CD4-positive, alpha-beta T cell treated with Interleukin-15 for 4 hours (primary cell): Measurements from ENCODE around the gene MAPKAP1.

Experiments
- DNase-seq: peaks from one replicate; pipeline ENCODE4 v3.0.0-alpha.2; 2020; ENCODE audit warnings: low spot score

The MAPKAP1 gene

GRCh38 chr9:125455132-125455531 is 251.9 kb downstream of the MAPKAP1 start:
- no peak for DNase-seq

GRCh38 chr9:125447202-125447802 is 259.7 kb downstream of the MAPKAP1 start:
- DNase-seq: no peak

GRCh38 chr9:125446561-125447094 is 260.4 kb downstream of the MAPKAP1 start:
- no peak for DNase-seq

- DNase-seq: no peak
Measured at GRCh38 chr9:125444956-125445506, 262.0 kb downstream of the MAPKAP1 start.

GRCh38 chr9:125444166-125444565 is 262.8 kb downstream of the MAPKAP1 start:
- DNase-seq: no peak

DNA sequence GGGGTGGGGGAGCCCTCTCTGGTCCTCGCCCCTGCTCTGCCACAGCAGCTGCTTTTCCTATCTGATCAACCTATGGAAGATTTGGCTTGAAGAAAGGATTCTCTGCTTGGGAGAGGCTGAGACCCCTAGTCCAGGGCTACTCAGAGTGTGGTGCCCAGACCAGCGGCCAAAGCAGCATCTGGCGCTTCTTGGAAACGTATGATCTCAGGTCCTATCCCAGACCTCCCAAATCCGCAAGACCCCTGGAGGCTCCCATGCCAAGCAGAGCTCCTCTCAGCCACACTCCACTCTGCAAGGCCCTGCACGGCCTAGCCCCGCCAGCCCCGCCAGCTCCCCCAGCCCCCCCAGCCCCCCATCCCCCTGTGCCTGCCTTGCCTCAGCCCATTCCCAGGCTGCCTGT is 263.6 kb downstream of the MAPKAP1 start:
- no peak for DNase-seq

- no peak for DNase-seq
Measured at GRCh38 chr9:125442452-125442851, 264.6 kb downstream of the MAPKAP1 start.

- no peak for DNase-seq
Measured at GRCh38 chr9:125440411-125440810, 266.6 kb downstream of the MAPKAP1 start.

- no peak for DNase-seq
Measured at GRCh38 chr9:125439434-125440272, 267.4 kb downstream of the MAPKAP1 start.

DNA sequence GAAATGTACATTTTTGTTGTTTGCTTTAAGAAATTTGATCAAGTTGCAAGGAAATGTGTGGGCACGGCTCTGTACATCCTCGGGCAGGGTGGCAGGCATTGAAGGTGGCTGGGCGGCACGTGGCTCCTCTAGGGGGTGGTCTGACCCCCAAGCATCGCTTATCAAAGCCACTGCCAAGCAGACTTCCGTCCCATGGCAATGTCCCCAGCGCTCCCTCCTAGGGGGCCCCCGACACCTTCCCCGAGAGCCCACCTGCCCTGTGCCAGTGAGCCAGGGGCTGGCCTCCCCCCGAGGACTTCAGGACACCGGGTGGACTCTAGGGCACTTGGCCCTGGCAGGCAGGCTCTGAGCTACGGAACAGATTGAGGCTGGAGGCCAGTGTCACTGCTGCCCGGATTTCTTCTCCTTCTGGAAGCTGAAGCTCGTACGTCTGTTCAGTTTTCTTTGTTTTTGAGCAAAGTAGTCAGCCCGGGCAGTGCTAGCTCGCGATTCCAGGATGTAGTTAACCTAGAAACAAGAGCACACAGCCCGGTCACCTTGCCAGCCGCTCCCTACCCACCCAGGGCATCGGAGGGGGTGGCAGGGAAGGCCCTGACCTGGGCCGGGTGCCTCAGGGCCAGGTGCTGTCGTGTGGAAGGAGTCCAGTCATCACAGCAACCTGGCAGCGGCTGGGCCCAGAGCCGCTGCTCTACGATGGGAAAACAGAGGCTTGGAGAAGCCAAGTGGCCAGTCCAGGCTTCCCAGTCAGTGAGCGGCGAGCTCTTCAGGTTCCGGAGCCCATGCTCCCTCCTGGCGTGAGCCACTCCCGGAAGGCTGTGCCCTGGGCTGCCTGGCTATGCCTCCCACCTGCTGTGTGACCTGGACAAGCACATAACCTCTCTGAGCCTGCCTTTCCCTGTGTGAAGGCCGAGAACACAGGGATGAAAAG is 268.2 kb downstream of the MAPKAP1 start:
- DNase-seq: no peak

DNA sequence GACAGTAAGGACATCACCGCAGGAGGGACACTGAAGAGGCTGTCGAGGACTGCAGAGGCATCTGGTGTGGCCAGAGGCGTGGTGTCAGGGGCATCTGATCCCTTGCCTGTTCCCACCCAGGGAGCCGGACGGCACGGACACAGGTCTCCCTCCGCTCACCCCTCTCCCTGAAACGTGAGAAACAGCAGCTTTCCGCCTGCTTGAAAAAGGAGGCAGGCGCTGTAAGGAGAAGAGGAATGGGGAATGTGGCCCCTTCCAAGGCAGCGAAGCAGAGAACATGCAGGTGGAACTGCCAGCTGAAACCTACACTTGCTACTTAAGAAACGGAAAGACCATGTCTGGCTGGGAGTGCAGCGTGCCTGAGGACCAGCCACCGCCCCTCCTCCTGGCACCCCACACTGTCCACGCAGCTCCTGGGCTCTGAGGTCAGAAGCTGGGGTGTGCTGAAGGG is 269.2 kb downstream of the MAPKAP1 start:
- no peak for DNase-seq

GRCh38 chr9:125436613-125437443 is 270.2 kb downstream of the MAPKAP1 start:
- DNase-seq: no peak

DNA sequence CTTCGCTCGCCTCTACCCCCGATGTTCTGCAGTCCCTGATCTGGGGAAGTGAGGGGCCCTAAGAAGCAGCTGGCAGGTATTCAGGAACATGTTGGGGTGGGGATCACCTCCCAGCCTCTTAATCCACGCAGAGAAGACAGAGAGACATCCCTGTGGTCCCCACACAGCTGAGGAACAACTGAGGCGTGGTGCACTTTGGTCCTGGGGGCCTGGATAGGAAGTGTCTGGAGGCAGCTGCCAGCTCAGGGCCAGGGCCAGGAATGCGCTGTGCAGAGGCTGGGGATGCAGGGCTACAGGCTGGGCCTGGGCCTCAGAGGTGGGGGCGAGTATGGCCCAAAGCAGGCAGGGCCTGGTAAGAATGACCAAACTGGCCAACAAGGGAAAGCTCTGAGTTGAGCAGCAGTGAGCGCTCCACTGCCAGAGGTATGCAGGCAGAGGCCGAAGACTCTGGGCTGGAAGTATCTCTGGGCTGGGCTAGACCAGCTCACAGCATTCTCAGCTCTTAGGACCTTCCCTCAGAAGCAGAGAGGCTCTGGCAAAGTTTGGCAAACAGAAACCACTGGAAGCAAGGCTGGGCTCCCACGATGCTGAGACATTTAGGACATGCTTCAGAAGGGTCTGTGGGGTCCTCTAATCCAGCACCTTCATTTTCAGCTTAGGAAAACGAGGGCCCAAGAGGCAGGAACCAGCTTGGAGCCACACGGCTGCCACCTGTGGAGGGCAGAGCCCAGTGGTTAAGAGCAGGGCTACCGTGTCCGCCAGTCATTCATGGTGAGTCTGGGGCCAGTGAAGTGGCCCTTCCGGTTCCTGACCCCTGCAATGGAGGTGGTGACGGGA is 271.0 kb downstream of the MAPKAP1 start:
- DNase-seq: no peak

DNA sequence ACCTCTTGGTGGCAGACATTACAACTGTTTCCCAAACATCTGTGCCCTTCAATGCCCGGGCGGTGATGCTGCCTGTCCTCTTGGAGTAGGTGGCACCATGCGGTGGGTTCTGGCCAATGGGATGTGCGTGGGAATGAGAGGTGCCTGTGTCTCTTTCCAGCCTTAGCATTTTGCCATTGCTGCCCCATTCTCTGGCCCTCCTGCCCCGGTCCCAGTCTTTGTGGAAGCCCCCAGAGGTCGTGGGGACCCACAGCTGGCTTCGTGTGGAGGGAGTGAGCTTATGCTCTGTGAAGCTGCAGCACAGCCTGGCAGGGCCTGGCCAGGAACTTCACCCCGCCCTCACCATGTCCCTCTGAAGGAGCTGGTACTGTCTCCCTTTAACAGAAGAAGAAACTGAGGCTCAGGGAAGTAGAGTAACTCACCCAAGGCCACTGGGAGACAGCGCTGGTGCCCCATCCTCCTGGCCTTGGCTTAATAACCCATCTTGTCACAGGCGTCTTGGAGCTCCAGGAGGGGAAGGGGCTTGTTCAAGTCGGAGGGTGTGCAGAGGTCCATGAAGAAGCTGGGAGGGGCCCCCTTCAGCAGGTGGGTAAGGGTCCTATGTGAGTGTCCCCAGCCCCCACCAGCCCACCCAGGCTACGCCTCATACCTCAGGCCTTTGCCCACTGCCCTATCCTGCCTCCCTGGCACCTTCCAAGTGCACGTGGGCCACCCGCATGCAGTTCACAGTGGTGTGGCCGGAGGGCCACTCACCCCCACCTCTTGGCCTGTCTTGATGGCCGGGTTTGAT is 271.8 kb downstream of the MAPKAP1 start:
- DNase-seq: no peak

GRCh38 chr9:125433461-125434011 is 273.5 kb downstream of the MAPKAP1 start:
- DNase-seq: no peak

DNA sequence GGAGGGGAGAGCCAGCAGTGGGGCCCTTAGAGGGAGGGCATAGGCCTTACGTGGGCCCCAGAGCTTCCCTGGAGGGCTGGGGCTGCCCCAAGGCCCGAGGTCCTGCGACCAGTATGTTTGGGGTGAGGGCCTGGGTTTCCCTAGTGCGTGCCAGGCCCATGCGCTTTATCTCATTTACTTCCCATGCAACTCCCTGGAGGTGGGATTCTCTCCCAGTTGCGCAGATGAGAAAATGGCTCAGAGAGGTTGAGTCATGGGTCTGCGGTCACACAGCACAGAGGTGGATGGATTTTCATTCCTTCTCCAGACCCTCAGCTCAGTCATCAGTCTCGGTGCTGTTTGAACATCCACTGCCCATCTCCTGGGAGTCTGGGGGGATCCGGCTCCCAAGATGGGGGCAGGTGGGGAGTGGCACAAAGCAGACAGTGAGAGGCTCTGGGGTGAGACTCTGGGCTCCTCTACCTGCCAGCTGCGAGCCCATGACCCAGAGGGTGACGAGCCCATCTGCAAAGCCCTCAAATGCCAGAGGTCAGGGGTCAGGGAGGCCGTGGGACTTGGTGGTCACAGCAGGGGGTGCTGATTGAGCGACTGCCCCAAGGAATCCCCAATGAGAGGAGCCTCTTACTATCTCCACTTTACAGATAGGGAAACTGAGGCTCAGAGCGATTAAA is 274.2 kb downstream of the MAPKAP1 start:
- DNase-seq: no peak

GRCh38 chr9:125431741-125432271 is 275.2 kb downstream of the MAPKAP1 start:
- no peak for DNase-seq

DNA sequence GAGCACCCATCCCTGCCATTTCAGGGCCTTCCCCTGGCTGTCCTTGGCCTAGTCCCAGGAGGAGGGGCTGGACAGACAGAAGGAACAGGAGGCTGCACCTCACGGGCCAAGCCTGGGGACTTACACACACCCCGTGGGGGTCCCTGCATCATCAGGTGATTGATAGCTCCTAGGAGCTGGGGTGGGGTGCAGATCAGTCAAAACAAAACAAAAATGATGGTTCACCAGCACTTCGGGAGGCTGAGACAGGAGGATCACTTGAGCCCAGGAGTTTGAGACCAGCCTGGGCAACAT is 276.0 kb downstream of the MAPKAP1 start:
- no peak for DNase-seq
